ENCODE data around the gene ITGA7.

DNA sequence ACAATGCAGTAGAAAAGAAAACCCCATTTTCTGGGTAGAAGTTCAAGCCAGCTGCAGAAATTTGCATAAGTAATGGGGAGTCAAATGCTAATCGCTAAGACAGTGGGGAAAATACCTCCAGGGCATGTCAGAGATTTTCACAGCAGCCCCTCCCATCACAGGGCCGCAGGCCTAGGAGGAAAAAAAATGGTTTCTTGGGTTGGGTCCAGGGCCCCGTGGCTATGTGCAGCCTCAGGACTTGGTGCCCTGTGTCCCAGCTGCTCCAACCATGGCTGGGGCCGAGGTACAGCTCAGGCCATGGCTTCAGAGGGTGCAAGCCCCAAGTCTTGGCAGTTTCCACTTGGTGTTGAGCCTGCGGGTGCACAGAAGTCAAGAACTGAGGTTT is 56.4 kb downstream of the ITGA7 start:
- TF ChIP-seq, protein P1, sequence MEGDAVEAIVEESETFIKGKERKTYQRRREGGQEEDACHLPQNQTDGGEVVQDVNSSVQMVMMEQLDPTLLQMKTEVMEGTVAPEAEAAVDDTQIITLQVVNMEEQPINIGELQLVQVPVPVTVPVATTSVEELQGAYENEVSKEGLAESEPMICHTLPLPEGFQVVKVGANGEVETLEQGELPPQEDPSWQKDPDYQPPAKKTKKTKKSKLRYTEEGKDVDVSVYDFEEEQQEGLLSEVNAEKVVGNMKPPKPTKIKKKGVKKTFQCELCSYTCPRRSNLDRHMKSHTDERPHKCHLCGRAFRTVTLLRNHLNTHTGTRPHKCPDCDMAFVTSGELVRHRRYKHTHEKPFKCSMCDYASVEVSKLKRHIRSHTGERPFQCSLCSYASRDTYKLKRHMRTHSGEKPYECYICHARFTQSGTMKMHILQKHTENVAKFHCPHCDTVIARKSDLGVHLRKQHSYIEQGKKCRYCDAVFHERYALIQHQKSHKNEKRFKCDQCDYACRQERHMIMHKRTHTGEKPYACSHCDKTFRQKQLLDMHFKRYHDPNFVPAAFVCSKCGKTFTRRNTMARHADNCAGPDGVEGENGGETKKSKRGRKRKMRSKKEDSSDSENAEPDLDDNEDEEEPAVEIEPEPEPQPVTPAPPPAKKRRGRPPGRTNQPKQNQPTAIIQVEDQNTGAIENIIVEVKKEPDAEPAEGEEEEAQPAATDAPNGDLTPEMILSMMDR (conservative IDR thresholded peaks at IDR 0.05; ENCODE audit: low read depth, low read length) = no peak
- no peak for TF ChIP-seq EZH2 (IDR thresholded peaks at IDR 0.05; ENCODE audit: borderline replicate concordance, low read depth, low read length, poor library complexity, severe bottlenecking)
